HG02852 (cell line): ENCODE data around the gene PPIF.

Source experiments
- ATAC-seq: cut with Tn5 transposase; IDR thresholded peaks from one replicate; pipeline ENCODE4 v1.9.1; 2021; ENCODE audit warnings: mild to moderate bottlenecking, moderate library complexity; ENCODE audit not compliant: unreplicated experiment

PPIF gene

GRCh38 chr10:79397575-79398303, 50.5 kb downstream of the PPIF start:
- ATAC-seq: no peak

- ATAC-seq: no peak
Measured at GRCh38 chr10:79398642-79399041, 51.4 kb downstream of the PPIF start.

GRCh38 chr10:79399223-79399831, 52.1 kb downstream of the PPIF start:
- no peak for ATAC-seq

GRCh38 chr10:79400146-79401004, 53.1 kb downstream of the PPIF start:
- ATAC-seq: peak; percentile 55

GRCh38 chr10:79401015-79401921, 54.0 kb downstream of the PPIF start:
- no peak for ATAC-seq

- no peak for ATAC-seq
Measured at GRCh38 chr10:79402625-79402946, 55.3 kb downstream of the PPIF start.

GRCh38 chr10:79402951-79403350, 55.7 kb downstream of the PPIF start:
- ATAC-seq: no peak

- ATAC-seq: no peak
Measured at GRCh38 chr10:79403441-79404230, 56.4 kb downstream of the PPIF start.

GRCh38 chr10:79404231-79404609, 57.0 kb downstream of the PPIF start:
- ATAC-seq: no peak

- ATAC-seq: no peak
Measured at GRCh38 chr10:79404690-79405131, 57.4 kb downstream of the PPIF start.
